NOMO-1 treated with DMSO at 0.1 percent for 48 hours (cell line): Measurements from ENCODE around the gene SH3PXD2A.

Experiments used
- DNase-seq: peaks from one replicate; lab custom pipeline; 2025; ENCODE audit not compliant: unreplicated experiment; lab: John Stamatoyannopoulos, UW

Gene SH3PXD2A

DNA sequence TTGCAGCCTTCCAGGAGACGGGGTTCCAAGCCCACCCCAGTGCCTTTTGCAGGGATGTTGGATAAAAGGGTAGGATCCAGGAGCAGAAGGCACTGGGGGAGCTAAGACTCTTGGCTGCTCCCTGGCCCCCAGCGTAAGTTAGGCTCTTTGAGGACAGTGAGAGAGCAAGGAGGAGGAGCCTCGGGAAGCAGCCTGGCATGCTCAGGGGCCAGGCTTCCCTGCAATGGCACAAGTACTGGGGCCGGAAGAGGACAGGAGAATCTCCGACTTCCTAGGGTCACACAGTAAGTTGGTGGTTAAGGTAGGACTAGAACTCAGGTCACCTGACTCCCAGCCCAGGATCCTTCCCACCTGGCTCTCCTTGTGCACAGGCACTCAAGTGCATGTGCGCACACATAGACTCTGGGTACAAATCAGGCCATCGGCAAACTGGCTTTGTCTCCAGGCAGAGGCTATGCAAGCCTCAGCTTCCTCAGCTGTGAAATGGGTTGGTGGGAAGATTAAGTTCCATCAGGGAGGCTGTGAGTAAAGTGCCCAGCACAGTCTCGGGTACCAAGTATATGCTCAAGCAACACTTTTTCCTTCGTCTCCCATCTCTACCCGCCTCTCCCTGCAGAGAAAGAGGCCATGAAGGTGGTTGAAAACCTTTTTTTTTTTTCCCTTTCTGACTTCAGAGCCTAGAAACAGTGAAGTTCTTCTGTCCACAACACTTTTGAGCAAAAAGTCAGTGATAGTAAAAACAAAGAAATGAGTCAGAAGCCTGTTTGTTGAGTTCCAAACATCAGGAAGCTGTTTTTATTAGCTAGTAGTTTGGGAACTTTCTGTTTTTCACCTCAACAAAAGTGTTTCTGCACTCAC lies 282.8 kb downstream of the SH3PXD2A start:
- DNase-seq = no peak

DNA sequence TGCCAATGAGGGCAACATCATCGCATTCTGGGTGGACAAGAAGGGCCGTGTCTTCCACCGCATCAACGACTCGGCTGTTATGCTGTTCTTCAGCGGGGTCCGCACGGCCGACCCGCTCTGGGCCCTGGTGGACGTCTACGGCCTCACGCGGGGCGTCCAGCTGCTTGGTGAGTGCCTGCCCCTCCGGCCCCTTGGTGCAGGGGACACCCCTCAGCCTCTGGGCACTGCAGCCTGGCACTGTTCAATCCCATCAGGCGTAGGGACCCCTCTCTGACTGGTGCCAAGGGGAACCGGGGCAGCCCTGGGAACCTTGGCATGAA lies 283.8 kb downstream of the SH3PXD2A start:
- DNase-seq = no peak

DNA sequence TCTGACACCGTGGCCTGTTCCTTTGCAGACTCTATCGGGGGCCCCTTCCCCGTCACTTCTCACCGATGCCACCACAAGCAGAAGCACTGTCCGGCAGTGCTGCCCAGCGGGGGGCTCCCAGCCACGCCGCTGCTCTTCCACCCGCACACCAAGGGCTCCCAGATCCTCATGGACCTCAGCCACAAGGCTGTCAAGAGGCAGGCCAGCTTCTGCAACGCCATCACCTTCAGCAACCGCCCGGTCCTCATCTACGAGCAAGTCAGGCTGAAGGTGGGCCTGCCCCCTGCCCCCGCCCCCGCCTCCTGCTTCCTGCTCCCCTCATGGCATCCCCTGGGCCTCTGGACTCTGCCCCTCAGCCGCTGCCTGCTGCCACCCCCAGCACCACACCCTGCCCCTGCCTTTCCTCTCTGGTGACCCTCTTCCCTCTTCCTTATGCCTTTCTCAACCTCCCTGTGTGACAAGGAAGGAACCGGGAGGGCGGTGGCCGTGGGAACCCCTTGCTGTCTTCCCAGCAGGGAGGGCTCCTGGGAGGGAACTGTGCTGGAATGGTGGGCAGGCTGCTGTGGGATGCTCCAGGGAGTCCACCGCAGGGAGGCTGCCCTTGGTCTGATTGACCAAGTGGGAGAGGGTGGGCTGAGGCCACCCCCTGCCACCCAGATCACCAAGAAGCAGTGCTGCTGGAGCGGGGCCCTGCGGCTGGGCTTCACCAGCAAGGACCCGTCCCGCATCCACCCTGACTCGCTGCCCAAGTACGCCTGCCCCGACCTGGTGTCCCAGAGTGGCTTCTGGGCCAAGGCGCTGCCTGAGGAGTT lies 284.3 kb downstream of the SH3PXD2A start:
- no peak for DNase-seq

- no peak for DNase-seq
Measured at GRCh38 chr10:103569896-103570295, 285.5 kb downstream of the SH3PXD2A start.

DNA sequence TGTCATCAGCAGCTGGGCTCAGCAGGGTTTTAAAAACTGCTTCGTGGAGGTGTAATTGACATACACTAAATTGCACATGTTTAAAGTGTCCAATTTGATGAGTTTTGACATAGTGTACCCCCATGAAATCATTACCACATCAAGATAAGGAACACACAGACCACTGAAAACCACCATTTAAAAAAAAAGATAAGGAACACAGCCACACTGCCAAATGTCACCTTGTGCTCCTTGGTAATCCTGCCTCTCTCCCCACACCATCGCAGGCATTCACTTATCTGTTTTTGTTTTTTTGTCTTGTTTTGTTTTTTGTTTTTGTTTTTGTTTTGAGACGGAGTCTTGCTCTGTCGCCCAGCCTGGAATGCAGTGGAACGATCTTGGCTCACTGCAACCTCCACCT lies 286.9 kb downstream of the SH3PXD2A start:
- no peak for DNase-seq

DNA sequence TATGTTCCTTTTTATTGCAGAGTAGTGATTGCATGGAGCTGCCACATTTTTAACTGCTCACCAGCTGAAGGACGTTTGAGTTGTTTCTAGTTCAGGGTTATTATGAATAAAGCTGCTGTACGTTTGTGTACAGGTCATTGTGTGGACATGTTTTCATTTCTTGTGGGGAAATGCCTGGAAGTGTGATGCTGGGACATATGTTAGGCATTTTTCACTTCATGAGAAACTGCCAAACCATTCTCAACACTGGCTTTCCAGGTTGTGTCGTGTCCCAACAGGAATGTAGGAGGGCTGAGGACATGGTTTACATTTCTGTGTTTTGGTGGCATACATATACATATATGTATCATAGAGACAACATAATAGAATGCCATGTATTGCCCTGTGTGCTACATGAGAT lies 288.8 kb downstream of the SH3PXD2A start:
- no peak for DNase-seq

- no peak for DNase-seq
Measured at GRCh38 chr10:103564776-103565520, 290.4 kb downstream of the SH3PXD2A start.

- DNase-seq = no peak
Measured at GRCh38 chr10:103564116-103564501, 291.3 kb downstream of the SH3PXD2A start.

DNA sequence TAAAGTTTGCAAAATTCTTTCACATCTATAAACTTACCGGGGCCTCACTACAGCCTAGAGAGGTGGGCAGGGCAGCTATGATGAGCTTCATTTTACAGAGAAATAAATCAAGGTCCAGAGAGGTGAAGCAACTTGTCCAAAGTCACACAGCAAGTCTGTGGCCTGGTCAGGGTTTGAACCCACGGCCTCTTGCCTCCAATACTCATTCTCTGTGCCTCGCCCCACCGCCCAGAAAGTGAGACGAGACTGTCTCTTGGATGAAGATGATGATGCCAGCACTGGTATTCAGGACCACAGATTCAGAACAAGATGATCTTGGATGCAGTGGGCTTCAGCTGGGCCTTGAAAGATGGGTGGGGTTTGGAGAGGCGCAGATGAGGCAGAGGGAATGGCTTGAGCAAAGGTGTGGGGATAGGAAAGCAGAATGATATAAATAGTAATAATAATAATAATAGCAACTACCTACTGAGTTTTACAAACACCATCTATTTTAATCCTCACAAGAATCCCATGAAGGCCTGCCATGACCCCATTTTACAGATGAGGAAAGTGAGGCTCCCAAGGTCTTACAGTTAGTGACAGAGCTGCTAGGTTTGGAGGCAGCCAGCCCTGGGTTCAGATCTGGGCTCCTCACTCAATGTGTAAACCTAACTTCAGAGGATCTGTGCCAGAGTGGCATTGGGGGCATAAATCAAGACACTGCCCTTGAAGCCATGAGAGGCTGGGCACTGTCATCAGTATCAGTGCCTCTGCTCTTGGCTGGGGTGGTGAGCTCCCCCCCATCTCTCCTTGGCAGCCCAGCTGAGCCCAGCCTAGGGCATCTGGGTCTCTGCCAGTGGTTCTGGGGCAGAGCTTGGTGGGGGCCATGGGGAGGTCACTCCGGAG lies 291.9 kb downstream of the SH3PXD2A start:
- no peak for DNase-seq

- DNase-seq = no peak
Measured at GRCh38 chr10:103562383-103562782, 293.0 kb downstream of the SH3PXD2A start.

DNA sequence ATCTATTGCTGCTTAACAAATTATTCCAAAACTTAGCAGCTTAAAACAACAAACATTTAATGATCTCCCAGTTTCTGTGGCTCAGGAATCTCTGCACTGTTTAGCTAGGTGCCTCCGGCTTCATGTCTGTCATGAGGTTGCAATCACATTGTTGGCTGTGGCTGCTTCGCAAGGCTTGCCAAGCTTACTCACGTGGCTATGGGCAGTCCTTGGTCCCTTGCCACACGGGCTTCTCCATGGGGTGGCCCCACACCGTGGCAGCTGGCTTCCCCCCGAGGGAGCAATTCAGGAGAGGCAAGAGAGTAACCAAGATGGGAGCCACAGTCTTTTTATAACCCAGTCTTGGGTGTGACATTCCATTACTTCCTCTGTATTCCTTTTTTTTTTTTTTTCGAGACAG lies 294.5 kb downstream of the SH3PXD2A start:
- no peak for DNase-seq

DNA sequence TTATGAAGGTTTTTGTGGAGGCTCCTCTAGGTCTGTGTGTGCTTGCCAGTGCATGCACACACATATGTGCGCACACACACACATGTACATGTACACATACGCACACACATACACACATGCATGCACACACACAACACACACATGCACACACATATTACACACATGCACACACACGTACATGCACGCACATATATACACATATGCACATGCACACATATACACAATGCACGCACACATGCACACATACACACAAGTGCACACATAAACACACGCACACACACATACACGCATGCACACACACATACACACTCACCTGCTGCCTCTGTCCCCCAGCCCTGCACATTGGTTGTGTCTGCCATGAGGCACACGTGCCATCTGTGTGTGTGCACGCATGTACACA lies 295.6 kb downstream of the SH3PXD2A start:
- DNase-seq = no peak

DNA sequence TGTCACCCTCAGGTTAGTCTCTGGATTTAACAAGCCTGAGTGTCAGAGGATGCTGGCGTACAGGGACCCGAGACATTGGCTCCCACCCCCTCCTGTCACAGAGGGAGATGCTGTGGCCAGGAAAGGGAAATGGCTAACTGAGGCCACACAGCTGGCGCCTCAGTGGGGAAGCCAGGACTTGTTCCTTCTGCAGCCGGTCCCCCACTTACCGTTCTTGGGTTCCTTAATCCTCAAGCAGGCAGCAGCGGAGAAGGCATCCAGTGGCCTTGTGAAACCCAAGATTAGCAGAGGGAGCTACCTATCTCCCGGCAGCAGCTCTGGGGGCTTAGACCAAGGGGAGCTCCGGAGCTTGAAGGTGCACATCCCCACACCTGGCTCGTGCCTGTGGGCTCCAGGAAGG lies 296.5 kb downstream of the SH3PXD2A start:
- no peak for DNase-seq

DNA sequence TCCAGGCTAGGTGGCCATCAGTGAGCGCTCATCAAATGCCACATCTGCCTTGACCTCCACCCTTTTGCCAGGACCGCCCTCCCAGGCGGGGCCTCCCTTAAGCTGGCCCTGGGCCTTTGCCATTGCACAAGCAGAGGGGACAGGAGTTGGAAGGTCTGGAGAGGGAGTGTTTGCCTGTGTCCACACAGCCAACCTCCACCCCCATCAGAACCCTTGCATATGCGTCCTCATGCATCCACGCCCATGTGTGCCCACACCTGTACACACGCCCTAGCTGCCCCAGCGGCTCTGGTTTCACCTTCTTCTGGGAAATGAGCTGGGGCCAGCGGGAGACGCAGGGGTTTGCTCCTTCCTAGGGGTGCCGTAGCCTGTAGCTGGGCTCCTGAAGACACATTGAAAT lies 297.9 kb downstream of the SH3PXD2A start:
- no peak for DNase-seq

- no peak for DNase-seq
Measured at GRCh38 chr10:103556383-103557007, 298.9 kb downstream of the SH3PXD2A start.

DNA sequence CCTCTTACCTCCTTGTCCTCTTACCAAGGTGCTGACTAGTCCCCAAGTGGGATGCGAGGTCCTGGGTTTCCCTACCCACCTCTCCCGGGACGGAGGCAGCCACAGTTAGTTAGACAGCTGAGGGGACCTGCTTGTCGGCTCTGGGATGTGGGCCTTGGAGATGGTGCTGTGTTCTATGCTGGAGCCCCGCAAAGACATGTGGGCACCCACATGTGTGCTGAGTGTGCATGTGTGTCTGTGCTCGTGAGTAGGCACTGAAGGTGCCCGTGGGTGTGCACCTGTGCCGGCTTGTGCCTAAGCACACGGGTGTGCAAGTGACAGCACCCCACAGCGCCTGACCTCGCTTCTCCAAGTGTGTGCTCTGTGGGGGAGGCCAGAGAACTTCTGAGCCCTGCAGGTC lies 299.7 kb downstream of the SH3PXD2A start:
- DNase-seq = no peak

DNA sequence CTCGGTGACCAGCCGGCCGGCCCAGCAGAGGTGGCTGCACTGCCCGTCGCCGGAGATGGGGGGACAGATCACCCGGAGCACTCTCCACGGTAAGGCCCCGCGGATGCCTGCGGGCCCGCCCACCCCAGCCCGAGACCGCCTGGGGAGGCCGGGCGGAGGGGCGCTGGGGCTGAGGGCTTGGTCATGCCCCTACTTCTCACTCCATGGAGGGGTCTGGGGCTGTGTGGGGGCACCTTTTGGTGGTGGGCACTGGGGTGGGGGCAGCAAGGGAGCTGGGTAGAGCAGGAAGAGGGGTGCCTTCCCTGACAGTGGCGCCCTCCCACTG lies 300.1 kb downstream of the SH3PXD2A start:
- DNase-seq = no peak

GRCh38 chr10:103554488-103555324 lies 300.7 kb downstream of the SH3PXD2A start:
- peak; percentile 67 for DNase-seq

DNA sequence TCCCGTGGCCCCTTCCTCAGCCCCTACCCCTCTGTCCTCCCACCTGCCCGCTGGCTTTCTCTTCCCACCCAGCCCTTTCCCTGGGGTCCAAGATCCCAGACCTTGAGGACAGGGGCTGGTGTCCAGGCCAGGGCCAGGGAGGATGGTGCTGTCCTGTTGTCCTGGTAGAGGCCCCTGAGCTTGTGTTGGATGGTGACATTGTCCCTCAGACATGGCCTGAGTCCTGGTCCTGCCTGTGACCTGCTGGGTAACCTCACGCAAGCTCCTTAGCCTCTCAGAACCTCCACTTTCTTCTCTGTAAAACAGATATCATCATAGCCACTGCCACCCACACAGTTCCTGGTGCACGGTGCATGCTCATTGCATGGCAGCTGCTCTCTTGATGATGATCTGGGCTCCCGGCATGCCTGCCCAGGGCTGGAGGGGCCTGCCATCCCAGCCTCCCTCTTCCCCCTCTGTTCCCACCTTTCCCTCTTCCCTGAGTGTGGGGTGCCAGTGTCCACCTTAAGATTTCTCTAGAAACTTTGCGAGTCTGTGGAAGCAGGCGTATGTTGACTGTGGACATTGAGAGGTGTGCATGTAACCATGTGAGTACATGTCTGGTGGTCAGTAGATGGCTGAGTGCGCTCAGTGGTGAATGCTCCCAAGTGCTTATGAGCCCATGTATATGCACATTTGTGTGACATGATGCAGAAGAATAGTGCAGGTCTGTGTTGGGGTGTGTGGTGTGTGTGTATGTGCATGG lies 301.5 kb downstream of the SH3PXD2A start:
- DNase-seq = no peak
